Endodermal cell (in vitro differentiated cells): ENCODE measurements around the gene SOCS1. TPM values are rescaled to one million over a fixed set of nuclear protein-coding genes. Genes with fewer than 3 reads are reported as not detected.
"Not testable (repeated sequence)": the region's sequence is repeated elsewhere in the genome, so short reads cannot be mapped to it uniquely, and the experiment has no call there.

Experiments used
- DNase-seq: peaks from one replicate; pipeline ENCODE4 v3.0.0-alpha.2; 2017
- H3K27ac ChIP-seq: 2 replicates; pipeline ENCODE4 v1.5.1; 2013; ENCODE audit warnings: mild to moderate bottlenecking, low read depth, low read length, moderate library complexity
- H3K27me3 ChIP-seq: 2 replicates; pipeline ENCODE4 v1.6.1; 2013; ENCODE audit warnings: mild to moderate bottlenecking, low read length, moderate library complexity; ENCODE audit not compliant: insufficient read depth, control insufficient read depth, poor library complexity, severe bottlenecking
- H3K36me3 ChIP-seq: 2 replicates; pipeline ENCODE4 v1.7.0; 2013; ENCODE audit warnings: mild to moderate bottlenecking, low read length, moderate library complexity; ENCODE audit not compliant: control insufficient read depth, insufficient read depth
- H3K4me1 ChIP-seq: one replicate; pipeline ENCODE4 v1.7.0; 2013; ENCODE audit warnings: low read length; ENCODE audit not compliant: control insufficient read depth, insufficient read depth
- H3K4me3 ChIP-seq: 2 replicates; pipeline ENCODE4 v1.5.1; 2013; ENCODE audit warnings: mild to moderate bottlenecking, low read length, moderate library complexity
- H3K9ac ChIP-seq: 2 replicates; pipeline ENCODE4 v1.6.1; 2013; ENCODE audit warnings: mild to moderate bottlenecking, low read length, moderate library complexity; ENCODE audit not compliant: poor library complexity, severe bottlenecking; ENCODE audit errors: extremely low read depth
- H3K9me3 ChIP-seq: 2 replicates; pipeline ENCODE4 v1.6.1; 2013; ENCODE audit warnings: mild to moderate bottlenecking, low read length, moderate library complexity; ENCODE audit not compliant: control insufficient read depth
- H3K27ac Mint-ChIP-seq: 2 replicates; pipeline ENCODE4 v1.8.0; 2020; ENCODE audit warnings: mixed read lengths
- H3K27me3 Mint-ChIP-seq: 2 replicates; pipeline ENCODE4 v1.8.0; 2021; ENCODE audit warnings: mild to moderate bottlenecking, mixed read lengths; ENCODE audit not compliant: insufficient read depth
- H3K36me3 Mint-ChIP-seq: 2 replicates; pipeline ENCODE4 v1.8.0; 2020; ENCODE audit warnings: low read depth, mixed read lengths
- H3K4me1 Mint-ChIP-seq: 2 replicates; pipeline ENCODE4 v1.8.0; 2020; ENCODE audit warnings: mixed read lengths
- H3K4me3 Mint-ChIP-seq: 2 replicates; pipeline ENCODE4 v1.8.0; 2020; ENCODE audit warnings: mild to moderate bottlenecking, moderate library complexity, mixed read lengths
- H3K9me3 Mint-ChIP-seq: 2 replicates; pipeline ENCODE4 v1.8.0; 2020; ENCODE audit warnings: mild to moderate bottlenecking, mixed read lengths
- WGBS, 2 experiments: methylation state at CpG; one replicate each; pipeline versions ENCODE4 v1.1.5 to v1.1.7; 2013; ENCODE audit warnings: missing lambda C conversion rate in 2 of 2, mixed read lengths in 1 of 2; ENCODE audit not compliant: insufficient coverage in 1 of 2, insufficient read length in 1 of 2; 5-methylcytosine and 5-hydroxymethylcytosine counted together
- total RNA-seq, 2 donors: library from RNA; stranded (reverse); fragmentation: NEBNext Ultra II Directional in 1 of 2; extraction: Animal tissue kit (Norgen Biotek cat#: 25700) in 1 of 2; gene quantifications; 2 replicates in 1 of 2; 3 replicates in 1 of 2; pipeline ENCODE4 v1.2.1, GENCODE V29; 2021
- TF ChIP-seq, protein P1 (sequence below): fragments of 200-600 bp; sonication (generic); conservative IDR thresholded peaks from 2 replicates; pipeline ENCODE4 v1.5.0; 2021; ENCODE audit warnings: antibody characterized with exemption, mild to moderate bottlenecking

Gene SOCS1
- total RNA-seq, 2 donors from 2014 or later, result 5.6 to 7.2 TPM

DNA sequence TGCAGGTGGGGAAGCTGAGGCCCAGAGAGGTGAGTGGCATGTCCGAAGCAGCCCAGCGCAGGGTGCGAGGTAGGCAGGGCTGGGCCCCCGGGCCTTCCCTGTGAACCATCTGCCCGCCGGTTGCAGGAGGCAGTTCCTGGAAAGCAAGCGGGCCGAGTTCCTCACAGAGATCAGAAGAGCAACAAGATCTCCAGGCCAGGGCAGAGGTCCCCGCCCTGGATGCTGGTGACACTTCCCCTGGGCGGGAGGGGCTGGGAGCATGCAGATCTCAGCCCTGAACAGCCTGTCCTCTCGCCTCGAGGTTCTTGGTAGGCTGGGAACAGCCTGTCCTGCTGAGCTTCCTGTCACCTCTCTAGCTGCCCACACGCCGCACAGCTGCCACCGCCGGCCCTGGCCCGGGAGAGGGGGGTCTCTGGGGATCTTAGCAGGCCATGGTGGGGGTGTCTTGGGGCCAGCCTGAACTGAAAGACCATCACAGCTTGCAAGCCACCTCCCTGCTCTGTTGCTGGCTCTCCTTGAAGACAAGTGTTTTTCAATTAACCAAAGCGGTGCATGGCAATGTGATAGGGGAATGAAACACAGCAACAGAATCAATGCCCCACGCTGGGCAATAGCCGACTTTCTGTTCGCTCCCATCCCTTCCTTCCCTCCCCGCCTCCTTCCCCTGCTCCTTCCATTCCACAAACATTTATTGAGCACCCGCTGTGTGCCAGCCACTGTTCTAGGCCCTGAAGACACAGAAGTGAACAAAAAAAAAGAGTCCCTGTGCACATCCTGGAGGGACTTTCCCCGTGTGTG is 31.7 kb downstream of the SOCS1 start:
- no peaks in the 10 kb centered on the region for H3K4me1 ChIP-seq
- peaks cover under 1% of the 10 kb centered on the region for H3K9me3 Mint-ChIP-seq
- peaks cover 2% of the 10 kb centered on the region for H3K4me1 Mint-ChIP-seq
- H3K27me3 Mint-ChIP-seq, result peaks cover 2% of the 10 kb centered on the region
- H3K4me3 ChIP-seq, result no peak overlapping the region
- H3K27ac ChIP-seq, result no peak overlapping the region
- TF ChIP-seq, protein P1, sequence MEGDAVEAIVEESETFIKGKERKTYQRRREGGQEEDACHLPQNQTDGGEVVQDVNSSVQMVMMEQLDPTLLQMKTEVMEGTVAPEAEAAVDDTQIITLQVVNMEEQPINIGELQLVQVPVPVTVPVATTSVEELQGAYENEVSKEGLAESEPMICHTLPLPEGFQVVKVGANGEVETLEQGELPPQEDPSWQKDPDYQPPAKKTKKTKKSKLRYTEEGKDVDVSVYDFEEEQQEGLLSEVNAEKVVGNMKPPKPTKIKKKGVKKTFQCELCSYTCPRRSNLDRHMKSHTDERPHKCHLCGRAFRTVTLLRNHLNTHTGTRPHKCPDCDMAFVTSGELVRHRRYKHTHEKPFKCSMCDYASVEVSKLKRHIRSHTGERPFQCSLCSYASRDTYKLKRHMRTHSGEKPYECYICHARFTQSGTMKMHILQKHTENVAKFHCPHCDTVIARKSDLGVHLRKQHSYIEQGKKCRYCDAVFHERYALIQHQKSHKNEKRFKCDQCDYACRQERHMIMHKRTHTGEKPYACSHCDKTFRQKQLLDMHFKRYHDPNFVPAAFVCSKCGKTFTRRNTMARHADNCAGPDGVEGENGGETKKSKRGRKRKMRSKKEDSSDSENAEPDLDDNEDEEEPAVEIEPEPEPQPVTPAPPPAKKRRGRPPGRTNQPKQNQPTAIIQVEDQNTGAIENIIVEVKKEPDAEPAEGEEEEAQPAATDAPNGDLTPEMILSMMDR, result no peak
- H3K9me3 ChIP-seq, result peaks cover 1% of the 10 kb centered on the region
- 62 to 73% methylated on average over 5 to 24 of the region's 24 CpGs for WGBS, 2 experiments
- DNase-seq, result peak; percentile 91
- no peaks in the 10 kb centered on the region for H3K36me3 ChIP-seq
- no peak overlapping the region for H3K9ac ChIP-seq
- H3K27me3 ChIP-seq, result no peaks in the 10 kb centered on the region
- H3K27ac Mint-ChIP-seq, result no peak overlapping the region
- no peak overlapping the region for H3K4me3 Mint-ChIP-seq
- no peaks in the 10 kb centered on the region for H3K36me3 Mint-ChIP-seq

DNA sequence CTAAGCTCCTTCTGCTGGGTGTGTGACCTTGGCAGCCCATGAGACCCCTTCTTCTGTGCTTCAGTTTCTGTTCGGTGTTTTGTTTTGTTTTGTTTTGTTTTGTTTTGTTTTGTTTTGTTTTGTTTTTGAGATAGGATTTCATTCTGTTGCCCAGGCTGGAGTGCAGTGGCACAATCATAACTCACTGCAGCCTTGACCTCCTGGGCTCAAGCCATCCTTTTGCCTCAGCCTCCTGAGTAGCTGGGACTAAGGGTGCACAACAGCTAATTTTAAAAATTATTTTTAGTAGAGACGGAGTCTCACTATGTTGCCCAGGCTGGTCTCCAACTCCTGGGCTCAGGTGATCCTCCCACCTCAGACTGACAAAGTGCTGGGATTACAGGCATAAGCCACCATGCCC is 35.5 kb downstream of the SOCS1 start:
- not testable (repeated sequence) for H3K36me3 Mint-ChIP-seq, H3K4me3 Mint-ChIP-seq, H3K27ac ChIP-seq, H3K4me1 Mint-ChIP-seq, H3K4me3 ChIP-seq, H3K9ac ChIP-seq, DNase-seq, H3K27me3 Mint-ChIP-seq, H3K4me1 ChIP-seq, H3K27ac Mint-ChIP-seq, H3K27me3 ChIP-seq, H3K36me3 ChIP-seq
- peaks cover 27% of the 10 kb centered on the region for H3K9me3 ChIP-seq
- H3K9me3 Mint-ChIP-seq, result peaks cover 29% of the 10 kb centered on the region
- 84 to 100% methylated on average over 1 to 2 of the region's 2 CpGs for WGBS, 2 experiments

DNA sequence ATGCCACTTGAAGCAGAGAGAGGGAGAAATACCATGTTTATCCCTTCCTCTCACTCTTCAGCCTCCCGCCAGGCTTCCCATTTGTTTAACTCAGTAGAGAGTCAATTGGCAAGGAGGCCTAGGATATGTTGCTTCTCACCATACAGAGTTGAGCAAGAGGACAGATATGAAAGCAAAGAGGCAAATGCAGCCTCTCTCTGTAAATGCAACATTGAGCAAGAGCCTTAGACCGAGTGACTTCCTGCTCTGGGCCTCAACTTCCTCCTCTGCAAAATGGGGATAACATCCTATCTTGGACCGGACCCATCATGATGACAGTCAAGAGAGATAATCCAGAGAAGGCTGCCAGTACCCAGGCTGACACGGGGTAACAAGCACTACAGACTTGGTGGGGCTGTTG is 36.8 kb downstream of the SOCS1 start:
- Histone ChIP-seq H3K36me3 (no peaks in the 10 kb centered on the region), H3K27me3 (no peaks in the 10 kb centered on the region)
- TF ChIP-seq, protein P1, result no peak

More for the DNA sequence above, 36.8 kb downstream of the SOCS1 start:
- Mint-ChIP-seq H3K9me3 (peaks cover 31% of the 10 kb centered on the region), H3K4me1 (peaks cover 2% of the 10 kb centered on the region), H3K27ac (no peak overlapping the region), H3K27me3 (no peaks in the 10 kb centered on the region), H3K36me3 (no peaks in the 10 kb centered on the region), H3K4me3 (no peak overlapping the region)
- no peak for DNase-seq
- Histone ChIP-seq H3K4me1 (no peaks in the 10 kb centered on the region), H3K9me3 (peaks cover 27% of the 10 kb centered on the region), H3K4me3 (no peak overlapping the region), H3K9ac (no peak overlapping the region), H3K27ac (no peak overlapping the region)
- WGBS, 2 experiments, result 91 to 100% methylated on average over 3 to 4 of the region's 4 CpGs
